ENCODE data around the gene PKD1L1.

- TF ChIP-seq CTCF (IDR thresholded peaks at IDR 0.05) (no peak), POLR2A (IDR thresholded peaks at IDR 0.05) (no peak)
Measured at GRCh38 chr7:47843291-47843690, 105.0 kb downstream of the PKD1L1 start.

Measured in prostate gland (tissue), 2 donors.